HK-2 (cell line): Measurements from ENCODE around the gene BLM.

Experiments
- DNase-seq: peaks from one replicate; pipeline ENCODE4 v3.0.0-alpha.2; 2018; ENCODE audit not compliant: unreplicated experiment

BLM gene

DNA sequence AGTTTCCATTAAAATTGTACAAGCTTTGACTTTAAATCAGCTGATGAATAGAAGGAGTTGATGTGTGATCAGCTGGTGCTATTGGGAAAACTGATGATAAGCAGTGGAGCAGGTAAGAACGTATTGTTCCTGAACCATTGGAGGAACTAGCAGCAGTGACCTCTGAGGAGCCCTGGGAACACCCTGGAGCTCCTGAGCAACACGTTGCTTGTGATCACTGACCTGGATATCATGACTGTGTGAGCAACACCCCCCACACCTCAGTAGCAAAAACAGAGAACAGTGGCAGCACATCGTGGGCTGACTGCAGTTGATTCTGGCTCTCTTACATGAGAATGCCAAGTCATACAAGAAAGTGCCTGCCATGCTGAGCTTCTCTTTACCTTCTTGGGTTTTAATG lies 72.9 kb downstream of the BLM start:
- DNase-seq = no peak

DNA sequence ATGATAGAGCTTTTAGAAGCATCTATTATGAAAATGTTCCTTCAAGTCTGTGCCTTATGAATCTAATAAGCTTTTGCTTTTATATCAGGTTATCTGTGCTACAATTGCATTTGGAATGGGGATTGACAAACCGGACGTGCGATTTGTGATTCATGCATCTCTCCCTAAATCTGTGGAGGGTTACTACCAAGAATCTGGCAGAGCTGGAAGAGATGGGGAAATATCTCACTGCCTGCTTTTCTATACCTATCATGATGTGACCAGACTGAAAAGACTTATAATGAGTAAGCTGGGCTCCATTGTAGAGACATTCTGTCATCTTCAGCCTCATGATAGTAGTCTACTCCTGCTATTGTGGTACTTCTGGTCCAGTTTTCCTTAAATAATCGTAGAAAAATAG lies 73.4 kb downstream of the BLM start:
- no peak for DNase-seq

GRCh38 chr15:90794538-90794937 lies 77.4 kb downstream of the BLM start:
- DNase-seq = no peak

GRCh38 chr15:90799639-90800170 lies 82.6 kb downstream of the BLM start:
- no peak for DNase-seq

- no peak for DNase-seq
Measured at GRCh38 chr15:90801803-90802202, 84.7 kb downstream of the BLM start.

DNA sequence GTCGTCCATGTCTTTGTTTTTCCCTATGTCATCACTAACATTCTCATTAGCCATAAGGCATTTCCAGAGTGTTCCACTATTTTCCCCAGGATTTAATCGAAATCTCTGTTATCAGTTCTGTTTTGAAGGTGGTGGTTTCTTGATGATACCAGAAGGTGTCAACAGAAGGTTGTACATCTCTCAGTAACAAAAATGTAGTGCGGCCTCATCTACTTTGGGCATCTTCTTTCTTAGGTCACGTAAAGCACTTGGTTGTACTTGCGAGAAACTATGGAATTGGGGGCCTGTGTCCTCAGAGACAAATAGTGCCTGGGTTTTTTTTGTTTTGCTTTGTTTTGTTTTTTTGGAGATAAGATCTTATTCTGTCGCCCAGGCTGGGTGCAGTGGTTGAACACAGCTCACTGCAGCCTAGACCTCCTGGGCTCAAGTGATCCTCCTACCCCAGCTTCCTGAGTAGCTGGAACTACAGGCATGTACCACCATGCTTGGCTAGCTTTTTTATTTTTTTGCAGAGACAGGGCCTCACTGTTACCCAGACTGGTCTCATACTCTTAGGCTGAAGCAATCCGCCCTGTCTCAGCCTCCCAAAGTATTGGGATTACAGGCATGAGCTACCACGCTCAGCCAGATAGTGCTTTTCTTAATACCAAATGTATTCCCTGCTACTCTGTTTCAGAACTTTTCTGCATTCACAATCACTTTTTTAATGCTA lies 90.1 kb downstream of the BLM start:
- DNase-seq = no peak

DNA sequence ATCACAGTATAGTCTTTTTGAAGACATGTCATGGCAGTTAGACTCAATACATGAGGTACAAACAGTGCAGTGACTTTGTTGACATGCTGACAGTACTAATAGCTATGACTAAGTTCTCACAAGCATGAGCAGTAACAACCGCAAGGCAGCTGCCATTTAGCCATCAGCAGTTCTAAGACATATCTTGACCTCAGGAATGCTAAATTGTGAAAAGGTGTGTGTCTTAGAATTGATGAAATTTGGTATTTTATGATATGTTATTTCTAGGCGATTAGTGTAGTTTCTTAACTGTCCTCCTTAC lies 90.6 kb downstream of the BLM start:
- no peak for DNase-seq

- no peak for DNase-seq
Measured at GRCh38 chr15:90808517-90809235, 91.5 kb downstream of the BLM start.

- DNase-seq = no peak
Measured at GRCh38 chr15:90809536-90809935, 92.4 kb downstream of the BLM start.

GRCh38 chr15:90810354-90810753 lies 93.2 kb downstream of the BLM start:
- DNase-seq = no peak

- no peak for DNase-seq
Measured at GRCh38 chr15:90812171-90812957, 95.2 kb downstream of the BLM start.

- DNase-seq = no peak
Measured at GRCh38 chr15:90812958-90813265, 95.8 kb downstream of the BLM start.

DNA sequence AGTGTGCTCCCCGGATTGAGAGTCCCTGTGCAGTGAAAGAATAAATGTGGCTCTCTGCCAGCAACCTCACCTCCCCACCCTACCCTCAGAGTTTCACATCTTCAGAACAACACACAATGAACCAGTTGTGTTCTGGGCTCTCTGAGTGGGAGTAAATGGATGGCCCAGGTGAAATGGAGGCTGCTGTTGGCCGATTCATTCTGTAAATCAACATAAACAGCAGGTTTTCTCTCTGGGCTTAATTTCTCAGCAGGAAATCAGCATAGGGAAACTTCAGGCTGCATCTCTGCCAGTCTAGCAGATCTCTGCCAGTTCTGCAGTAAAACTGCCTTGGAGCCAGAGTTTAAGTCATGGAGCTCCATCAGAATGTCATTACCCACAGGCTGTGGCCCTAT lies 96.6 kb downstream of the BLM start:
- DNase-seq = no peak

GRCh38 chr15:90814191-90814821 lies 97.2 kb downstream of the BLM start:
- DNase-seq = no peak

GRCh38 chr15:90816401-90817116 lies 99.4 kb downstream of the BLM start:
- DNase-seq = no peak

GRCh38 chr15:90817117-90818057 lies 100.2 kb downstream of the BLM start:
- DNase-seq = no peak

- DNase-seq = no peak
Measured at GRCh38 chr15:90818251-90819210, 101.4 kb downstream of the BLM start.

DNA sequence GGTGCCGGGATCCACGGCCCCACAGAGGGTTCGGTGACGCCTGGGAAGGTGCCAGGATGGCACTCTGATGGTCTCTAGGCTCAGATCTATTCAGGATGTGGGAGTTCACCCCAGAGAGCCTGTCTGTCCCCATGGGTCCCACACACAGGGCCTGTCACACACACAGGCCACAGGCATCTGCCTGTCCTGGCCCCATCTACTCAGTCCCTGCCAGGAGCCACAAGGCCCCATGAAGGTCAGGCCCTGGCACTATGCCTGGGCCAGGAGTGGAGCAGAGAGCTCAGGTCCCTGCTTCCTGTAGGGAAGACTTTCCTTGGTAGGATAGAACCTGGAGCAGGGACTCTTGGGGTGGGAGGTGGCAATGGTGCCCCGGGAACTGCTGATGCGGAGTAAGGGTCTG lies 102.2 kb downstream of the BLM start:
- DNase-seq = no peak

- DNase-seq = no peak
Measured at GRCh38 chr15:90819850-90820249, 102.7 kb downstream of the BLM start.
